ENCODE results near the gene AMOTL1.

GRCh38 chr11:94815705-94816344 is 47.7 kb downstream of the AMOTL1 start:
- TF ChIP-seq EP300 (IDR thresholded peaks at IDR 0.05; ENCODE audit: borderline replicate concordance) (no peak), RAD21 (IDR thresholded peaks at IDR 0.05; ENCODE audit: low read depth) (no peak), ZBTB7A (IDR thresholded peaks at IDR 0.05; ENCODE audit: low read depth) (no peak)
